Measurements from ENCODE around the gene SOCS1.
A peak's percentile ranks its signal among the peaks of the same experiment; 100 is the strongest.

Gene SOCS1

DNA sequence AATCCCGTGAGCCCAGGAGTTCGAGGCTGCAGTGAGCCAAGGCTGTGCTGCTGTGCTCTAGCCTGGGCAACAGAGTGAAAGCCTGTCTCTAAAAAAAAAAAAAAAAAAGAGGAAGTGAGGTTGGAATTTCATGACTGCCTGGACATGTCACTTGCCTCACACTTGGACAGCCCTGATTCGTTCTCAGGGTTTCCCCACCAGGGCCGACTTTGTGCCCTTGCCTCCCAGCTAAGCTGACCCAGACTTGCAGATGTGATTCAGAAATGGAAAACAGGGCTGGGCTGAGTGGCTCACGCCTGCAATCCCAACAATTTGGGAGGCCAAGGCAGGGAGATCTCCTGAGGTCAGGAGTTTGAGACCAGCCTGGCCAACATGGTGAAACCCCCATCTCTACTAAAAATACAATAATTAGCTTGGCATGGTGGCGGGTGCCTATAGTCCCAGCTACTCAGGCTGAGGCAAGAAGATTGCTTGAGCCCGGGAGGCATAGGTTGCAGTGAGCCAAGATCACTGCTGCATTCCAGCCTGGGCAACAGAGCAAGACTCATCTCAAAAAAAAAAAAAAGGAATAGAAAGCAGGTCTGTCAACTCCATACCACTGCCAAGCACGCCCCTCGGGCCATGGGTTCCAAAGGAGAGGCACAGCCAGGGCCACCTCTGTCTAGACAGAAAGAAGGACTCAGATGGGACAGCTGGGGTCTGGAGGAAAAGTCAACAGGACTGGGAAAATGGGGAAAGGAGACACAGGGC lies 46.9 kb downstream of the SOCS1 start:
- Histone ChIP-seq H3K4me1 (peaks cover 55 to 87% (median 69%) of the 10 kb centered on the region in 10 experiments), H3K36me3 (no peaks in the 10 kb centered on the region), H3K9ac (0 out of 22 replicates have a peak overlapping the region, but pooled peaks of 1 of the 11 experiments have one; percentile 2), H4K20me1 (no peaks in the 10 kb centered on the region), H3K4me2 (peak overlapping the region; percentile 47 to 92 (median 62)), H3K4me3 (no peak overlapping the region), H3K9me3 (replicated peaks in 1 of 11) (peaks cover 9 to 16% (median 12%) of the 10 kb centered on the region in 11 experiments; a peak in 21 of 22 replicates), H3K27me3 (peaks cover 0 to 7% (median 0%) of the 10 kb centered on the region in 11 experiments; a peak in 1 of 22 replicates), H3K27ac (peak overlapping the region in 5 of 11 experiments; percentile 4 to 52 (median 33); a peak in 9 of 22 replicates)
- no peak for TF ChIP-seq Cebpa-rat (IDR thresholded peaks at IDR 0.05)

DNA sequence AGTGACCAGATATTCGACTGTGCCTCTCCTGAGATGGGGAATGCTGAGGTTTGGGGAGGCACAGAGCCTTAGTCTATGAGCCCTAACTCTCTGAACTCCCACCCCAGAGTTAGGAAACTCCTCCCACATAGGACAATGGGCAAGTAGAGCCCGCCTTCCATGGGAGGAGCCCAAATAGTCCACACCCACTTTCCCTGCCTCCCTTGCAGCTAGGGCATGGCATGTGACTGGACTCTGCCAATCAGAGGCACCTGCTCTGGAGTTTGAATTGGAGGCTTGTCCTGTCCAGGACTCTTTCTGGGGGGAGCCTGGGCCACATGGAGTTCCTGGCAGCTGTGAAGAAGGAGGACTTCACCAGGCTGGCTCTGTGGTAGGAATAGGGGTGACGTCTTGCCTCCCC lies 48.4 kb downstream of the SOCS1 start:
- Histone ChIP-seq H3K4me2 (peak overlapping the region in 3 of 11 experiments; percentile 89 to 98 (median 92); a peak in 5 of 22 replicates), H3K4me3 (no peak overlapping the region), H3K36me3 (no peaks in the 10 kb centered on the region), H4K20me1 (no peaks in the 10 kb centered on the region), H3K9me3 (replicated peaks in 1 of 11) (peaks cover 9 to 16% (median 12%) of the 10 kb centered on the region in 11 experiments; a peak in 21 of 22 replicates), H3K9ac (no peak overlapping the region), H3K27me3 (peaks cover 0 to 4% (median 0%) of the 10 kb centered on the region in 11 experiments; a peak in 1 of 22 replicates), H3K4me1 (peaks cover 57 to 92% (median 73%) of the 10 kb centered on the region in 10 experiments), H3K27ac (peak overlapping the region in 3 of 11 experiments; percentile 4 to 84 (median 11); a peak in 3 of 22 replicates)
- no peak for TF ChIP-seq Cebpa-rat (IDR thresholded peaks at IDR 0.05)

DNA sequence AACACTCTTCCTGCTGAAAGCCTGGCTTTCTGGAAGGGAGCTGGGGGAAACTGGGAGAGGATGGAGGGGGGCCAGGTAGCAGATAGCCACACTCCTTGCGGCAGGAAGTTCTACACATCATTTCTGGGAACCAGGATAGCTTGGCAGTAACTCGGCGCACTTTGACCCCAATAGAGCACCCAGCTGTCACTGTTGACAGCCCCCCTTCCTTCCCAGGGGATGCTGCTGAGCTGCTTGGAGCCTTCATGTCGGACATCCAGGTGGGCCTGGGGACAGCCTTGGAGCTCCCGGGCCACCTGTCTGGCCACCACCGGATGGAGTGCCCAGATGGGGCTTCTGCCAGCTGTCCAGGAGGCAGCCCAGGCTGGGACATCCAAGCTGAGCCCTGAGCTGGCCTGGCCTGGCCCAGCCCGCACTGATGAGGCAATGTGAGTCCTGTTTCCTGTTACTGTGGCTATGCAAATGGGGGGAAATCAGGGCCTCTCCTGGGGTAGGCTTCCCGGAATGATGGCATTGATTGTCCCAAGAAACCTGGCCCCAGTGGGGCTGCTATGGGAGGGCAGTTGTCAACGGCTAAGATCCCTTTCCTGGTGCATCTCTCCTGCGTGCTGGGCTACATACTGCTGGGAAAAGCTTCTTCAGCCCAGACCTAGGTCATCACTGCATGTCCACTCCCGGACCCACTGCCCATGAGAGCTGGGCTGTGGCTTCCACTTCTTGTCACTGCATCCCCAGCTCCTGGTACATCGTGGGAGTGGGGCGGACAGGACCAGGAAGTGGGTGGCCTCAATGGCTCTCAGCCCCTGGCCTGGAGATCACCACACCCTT lies 50.0 kb downstream of the SOCS1 start:
- peaks cover 69 to 100% (median 84%) of the 10 kb centered on the region in 10 experiments for H3K4me1 ChIP-seq
- H3K4me3 ChIP-seq = peak overlapping the region in 1 of 10 experiments; percentile 20; a peak in 1 of 20 replicates
- H3K9ac ChIP-seq = peak overlapping the region; percentile 3 to 63 (median 50); a peak in 17 of 22 replicates
- no peaks in the 10 kb centered on the region for H4K20me1 ChIP-seq
- TF ChIP-seq Cebpa-rat (IDR thresholded peaks at IDR 0.05) = peak in 6 of 11 experiments; percentile 16 to 69 (median 45); a peak in 4 of 22 replicates
- H3K27me3 ChIP-seq = no peaks in the 10 kb centered on the region
- peak overlapping the region in 10 of 11 experiments; percentile 15 to 84 (median 64); a peak in 19 of 22 replicates for H3K27ac ChIP-seq
- H3K36me3 ChIP-seq = no peaks in the 10 kb centered on the region
- H3K4me2 ChIP-seq = peak overlapping the region; percentile 69 to 98 (median 92)
- H3K9me3 ChIP-seq (replicated peaks in 1 of 11) = peaks cover 9 to 16% (median 12%) of the 10 kb centered on the region in 11 experiments; a peak in 21 of 22 replicates

DNA sequence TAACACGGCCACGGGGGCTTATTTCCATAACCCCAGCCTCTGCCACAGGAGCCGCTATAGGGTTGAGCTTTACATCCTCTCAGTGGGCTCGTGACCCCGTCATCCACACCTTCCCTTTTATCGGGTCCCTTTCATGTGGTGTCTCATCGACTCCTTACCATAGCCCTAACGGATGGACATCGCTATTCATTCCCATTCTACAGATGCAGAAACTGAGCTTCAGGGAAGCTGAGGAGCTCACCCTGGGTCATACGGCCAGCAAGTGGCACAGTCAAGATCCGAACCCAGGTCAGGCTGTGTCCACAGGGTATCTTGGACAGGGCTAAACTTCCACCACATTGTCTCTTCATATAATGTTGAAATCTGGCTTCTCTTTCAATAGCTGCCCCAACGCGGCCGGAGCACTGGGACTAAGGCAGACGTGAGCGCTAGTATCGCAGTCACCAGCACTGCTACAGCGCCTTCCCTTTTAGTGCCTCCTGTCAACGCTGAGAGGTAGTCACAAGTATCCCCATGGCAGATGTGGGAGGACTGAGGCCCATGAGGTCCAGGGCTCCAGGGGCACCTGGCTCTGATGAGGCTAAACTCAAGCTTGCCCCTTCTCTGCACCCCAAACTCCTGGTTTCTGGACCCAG lies 50.8 kb downstream of the SOCS1 start:
- no peak overlapping the region for H3K4me3 ChIP-seq
- peak overlapping the region in 9 of 11 experiments; percentile 13 to 84 (median 64); a peak in 17 of 22 replicates for H3K27ac ChIP-seq
- peaks cover 73 to 100% (median 85%) of the 10 kb centered on the region in 10 experiments for H3K4me1 ChIP-seq
- TF ChIP-seq Cebpa-rat (IDR thresholded peaks at IDR 0.05) = no peak
- H4K20me1 ChIP-seq = no peaks in the 10 kb centered on the region
- no peaks in the 10 kb centered on the region for H3K36me3 ChIP-seq
- H3K4me2 ChIP-seq = peak overlapping the region; percentile 69 to 98 (median 92)
- H3K9me3 ChIP-seq (replicated peaks in 1 of 11) = peaks cover 9 to 16% (median 12%) of the 10 kb centered on the region in 11 experiments; a peak in 21 of 22 replicates
- H3K9ac ChIP-seq = peak overlapping the region in 8 of 11 experiments; percentile 16 to 63 (median 44); a peak in 6 of 22 replicates
- no peaks in the 10 kb centered on the region for H3K27me3 ChIP-seq

DNA sequence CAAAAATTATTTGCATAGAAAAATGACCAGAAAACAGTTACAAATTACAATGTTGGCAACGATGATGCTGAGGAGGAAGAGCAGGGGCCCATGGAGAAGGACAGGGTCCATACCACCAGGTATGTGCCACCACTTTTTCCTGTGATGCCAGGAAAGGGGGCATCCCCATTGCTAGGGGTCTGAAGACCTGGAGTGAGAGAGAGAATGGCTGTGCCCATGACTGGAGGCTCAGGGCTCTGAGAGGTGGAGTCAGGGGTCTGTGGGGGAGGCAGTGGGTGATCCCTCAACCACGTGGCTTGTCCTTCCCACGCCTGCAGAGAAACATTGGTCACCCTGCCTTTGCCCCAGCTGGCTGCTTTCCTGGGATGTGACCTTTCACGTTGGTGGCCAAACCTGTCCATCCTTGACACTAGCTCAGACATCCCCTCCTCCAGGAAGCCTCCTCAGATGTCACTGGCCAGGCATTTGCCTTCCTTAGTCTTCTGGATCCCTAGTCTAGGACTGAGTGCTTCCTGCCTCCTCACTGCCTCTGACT lies 51.4 kb downstream of the SOCS1 start:
- peak overlapping the region in 3 of 11 experiments; percentile 73 to 84 (median 76); a peak in 6 of 22 replicates for H3K27ac ChIP-seq
- no peak overlapping the region for H3K4me3 ChIP-seq
- H3K4me1 ChIP-seq = peaks cover 69 to 96% (median 80%) of the 10 kb centered on the region in 10 experiments
- no peaks in the 10 kb centered on the region for H4K20me1 ChIP-seq
- 0 out of 22 replicates have a peak overlapping the region, but pooled peaks of 1 of the 11 experiments have one; percentile 4 for H3K9ac ChIP-seq
- H3K9me3 ChIP-seq (replicated peaks in 1 of 11) = peaks cover 9 to 16% (median 12%) of the 10 kb centered on the region in 11 experiments; a peak in 21 of 22 replicates
- H3K27me3 ChIP-seq = no peaks in the 10 kb centered on the region
- H3K4me2 ChIP-seq = peak overlapping the region; percentile 14 to 98 (median 89); a peak in 16 of 22 replicates
- no peaks in the 10 kb centered on the region for H3K36me3 ChIP-seq
- TF ChIP-seq Cebpa-rat (IDR thresholded peaks at IDR 0.05) = no peak
